HG02938 (cell line): Measurements from ENCODE around the gene ETNK1.

Experiments
- ATAC-seq: cut with Tn5 transposase; IDR thresholded peaks from one replicate; pipeline ENCODE4 v1.9.1; 2021; ENCODE audit warnings: mild to moderate bottlenecking, moderate library complexity; ENCODE audit not compliant: unreplicated experiment

Gene ETNK1

GRCh38 chr12:22731236-22731635, 106.3 kb downstream of the ETNK1 start:
- ATAC-seq: no peak

- ATAC-seq: no peak
These were observed 108.8 kb downstream of the ETNK1 start for GRCh38 chr12:22733756-22734155.

- ATAC-seq: no peak
These were observed 114.0 kb downstream of the ETNK1 start for GRCh38 chr12:22738945-22739344.
